IMR-90 (cell line): Measurements from ENCODE around the gene CLASP1. TPM values are rescaled to one million over a fixed set of nuclear protein-coding genes. Genes with fewer than 3 reads are reported as not detected.
A peak's percentile ranks its signal among the peaks of the same experiment; 100 is the strongest.

Experiments
- ATAC-seq: fragments of 200-7000 bp; cut with Tn5 transposase; 2 replicates; pipeline ENCODE4 v1.9.1; 2020; ENCODE audit warnings: low read depth, mild to moderate bottlenecking, moderate library complexity
- BruUV-seq: library from RNA; stranded (reverse); fragments of 400-500 nt; replicated peaks from 2 replicates; lab custom pipeline; 2021; lab: Mats Ljungman, UMichigan
- CTCF ChIA-PET: fragments of 300-600 bp; formaldehyde crosslinking; extraction: SDS; loops from one replicate; lab custom pipeline; 2021; ENCODE audit warnings: antibody characterized with exemption; lab: Yijun Ruan, JAX
- POLR2A ChIA-PET: fragments of 300-600 bp; sonication (Branson Sonifier 250); formaldehyde crosslinking; loops from one replicate; lab custom pipeline; 2022; ENCODE audit warnings: antibody characterized with exemption; ENCODE audit not compliant: unreplicated experiment; lab: Charles Lee
- DNase-seq: peaks from one replicate; pipeline ENCODE4 v3.0.0; 2013
- H2AFZ ChIP-seq: replicated peaks from 2 replicates; pipeline ENCODE3; 2013; ENCODE audit warnings: low read length, mild to moderate bottlenecking; ENCODE audit not compliant: poor library complexity
- H2AK5ac ChIP-seq: 2 replicates; pipeline ENCODE4 v1.6.1; 2013; ENCODE audit warnings: low read depth, low read length, inconsistent platforms
- H2AK9ac ChIP-seq: replicated peaks from 2 replicates; pipeline ENCODE3; 2013; ENCODE audit warnings: mild to moderate bottlenecking, low read depth, low read length, moderate library complexity; ENCODE audit not compliant: poor library complexity
- H2BK120ac ChIP-seq: 2 replicates; pipeline ENCODE4 v1.6.1; 2013; ENCODE audit warnings: low read depth, low read length, inconsistent platforms
- H2BK15ac ChIP-seq: 3 replicates; pipeline ENCODE4 v1.6.1; 2013; ENCODE audit warnings: low read depth, low read length, inconsistent platforms
- H2BK20ac ChIP-seq: 2 replicates; pipeline ENCODE4 v1.6.1; 2013; ENCODE audit warnings: low read depth, mild to moderate bottlenecking, inconsistent platforms, low read length, moderate library complexity
- H2BK5ac ChIP-seq: 2 replicates; pipeline ENCODE4 v1.6.1; 2013; ENCODE audit warnings: mild to moderate bottlenecking, low read depth, low read length, inconsistent platforms; ENCODE audit not compliant: poor library complexity, severe bottlenecking
- H3K14ac ChIP-seq: replicated peaks from 2 replicates; pipeline ENCODE4 v1.6.1; 2013; ENCODE audit warnings: low read depth, low read length, inconsistent platforms
- H3K18ac ChIP-seq: 2 replicates; pipeline ENCODE4 v1.6.1; 2013; ENCODE audit warnings: low read depth, low read length, control low read depth
- H3K23ac ChIP-seq: 2 replicates; pipeline ENCODE4 v1.6.1; 2013; ENCODE audit warnings: low read depth, low read length, inconsistent platforms
- H3K27ac ChIP-seq: 2 replicates; pipeline ENCODE4 v1.5.1; 2013; ENCODE audit warnings: mild to moderate bottlenecking, control low read depth, low read length; ENCODE audit not compliant: insufficient read depth
- H3K27me3 ChIP-seq: 2 replicates; pipeline ENCODE4 v1.6.1; 2013; ENCODE audit warnings: low read length; ENCODE audit not compliant: control insufficient read depth, insufficient read depth
- H3K36me3 ChIP-seq: 2 replicates; pipeline ENCODE4 v1.6.1; 2013; ENCODE audit warnings: low read length, mixed read lengths; ENCODE audit not compliant: control insufficient read depth, insufficient read depth
- H3K4ac ChIP-seq: 2 replicates; pipeline ENCODE4 v1.6.1; 2013; ENCODE audit warnings: low read depth, low read length, inconsistent platforms
- H3K4me1 ChIP-seq: 2 replicates; pipeline ENCODE4 v1.6.1; 2013; ENCODE audit warnings: low read length, mixed read lengths; ENCODE audit not compliant: control insufficient read depth, insufficient read depth
- H3K4me2 ChIP-seq: 2 replicates; pipeline ENCODE4 v1.6.1; 2013; ENCODE audit warnings: low read depth, mild to moderate bottlenecking, control low read depth, low read length, moderate library complexity
- H3K4me3 ChIP-seq: 2 replicates; pipeline ENCODE4 v1.5.1; 2013; ENCODE audit warnings: low read depth, mild to moderate bottlenecking, control low read depth, low read length, moderate library complexity; ENCODE audit not compliant: insufficient read depth
- H3K56ac ChIP-seq: 2 replicates; pipeline ENCODE4 v1.6.1; 2013; ENCODE audit warnings: low read length, inconsistent platforms; ENCODE audit not compliant: insufficient read depth; ENCODE audit errors: extremely low read depth
- H3K79me1 ChIP-seq, 2 experiments: 2 replicates each; pipeline ENCODE4 v1.6.1; 2013; ENCODE audit warnings: low read length in 2 of 2, inconsistent platforms in 1 of 2, low read depth in 1 of 2
- H3K9ac ChIP-seq: 2 replicates; pipeline ENCODE4 v1.6.1; 2013; ENCODE audit warnings: low read depth, low read length, control low read depth
- H3K9me1 ChIP-seq: 2 replicates; pipeline ENCODE4 v1.6.1; 2013; ENCODE audit warnings: low read length, inconsistent platforms; ENCODE audit not compliant: insufficient read depth
- H3K9me3 ChIP-seq: 2 replicates; pipeline ENCODE4 v1.6.1; 2013; ENCODE audit warnings: low read length; ENCODE audit not compliant: control insufficient read depth, insufficient read depth
- H4K20me1 ChIP-seq: 2 replicates; pipeline ENCODE4 v1.6.1; 2013; ENCODE audit warnings: low read length, inconsistent platforms; ENCODE audit not compliant: insufficient read depth
- H4K5ac ChIP-seq: 2 replicates; pipeline ENCODE4 v1.6.1; 2013; ENCODE audit warnings: mild to moderate bottlenecking, low read depth, low read length, control low read depth
- H4K8ac ChIP-seq, 2 experiments: 2 replicates each; pipeline ENCODE4 v1.6.1; 2013; ENCODE audit warnings: low read depth in 2 of 2, low read length in 2 of 2, control low read depth in 1 of 2, inconsistent platforms in 1 of 2
- H4K91ac ChIP-seq: 2 replicates; pipeline ENCODE4 v1.6.1; 2013; ENCODE audit warnings: low read depth, low read length, inconsistent platforms; ENCODE audit not compliant: insufficient read depth
- BHLHE40 ChIP-seq: fragments of 150-350 bp; IDR thresholded peaks from 2 replicates; pipeline ENCODE4 v1.6.1; 2016; ENCODE audit warnings: mild to moderate bottlenecking, low read depth, low read length
- CEBPB ChIP-seq: IDR thresholded peaks from 2 replicates; pipeline ENCODE4 v1.6.1; 2012; ENCODE audit warnings: low read depth, low read length, improper control_type of control experiment
- CHD1 ChIP-seq: IDR thresholded peaks from 2 replicates; pipeline ENCODE4 v1.6.1; 2012; ENCODE audit warnings: low read depth, low read length, improper control_type of control experiment
- ELK1 ChIP-seq: fragments of 150-350 bp; IDR thresholded peaks from 2 replicates; pipeline ENCODE4 v1.6.1; 2016; ENCODE audit warnings: low read depth, mild to moderate bottlenecking, low read length, moderate library complexity, borderline replicate concordance
- FOS ChIP-seq: fragments of 150-350 bp; IDR thresholded peaks from 2 replicates; pipeline ENCODE4 v1.6.1; 2016; ENCODE audit warnings: low read depth, low read length
- MAFK ChIP-seq: IDR thresholded peaks from 2 replicates; pipeline ENCODE4 v1.6.1; 2012; ENCODE audit warnings: low read depth, low read length, improper control_type of control experiment
- MAZ ChIP-seq: IDR thresholded peaks from 2 replicates; pipeline ENCODE4 v1.6.1; 2012; ENCODE audit warnings: low read depth, mild to moderate bottlenecking, low read length, improper control_type of control experiment, moderate library complexity, borderline replicate concordance
- MXI1 ChIP-seq: IDR thresholded peaks from 2 replicates; pipeline ENCODE4 v1.6.1; 2012; ENCODE audit warnings: low read depth, mild to moderate bottlenecking, low read length, moderate library complexity, borderline replicate concordance
- NFE2L2 ChIP-seq: fragments of 150-350 bp; IDR thresholded peaks from 2 replicates; pipeline ENCODE4 v1.6.1; 2016; ENCODE audit warnings: low read depth, mild to moderate bottlenecking, low read length
- RAD21 ChIP-seq: IDR thresholded peaks from 2 replicates; pipeline ENCODE4 v1.6.1; 2012; ENCODE audit warnings: low read length, improper control_type of control experiment
- RCOR1 ChIP-seq: IDR thresholded peaks from 2 replicates; pipeline ENCODE4 v1.6.1; 2012; ENCODE audit warnings: mild to moderate bottlenecking, low read length, improper control_type of control experiment; ENCODE audit not compliant: insufficient replicate concordance
- RFX5 ChIP-seq: IDR thresholded peaks from 2 replicates; pipeline ENCODE4 v1.8.0; 2012; ENCODE audit warnings: low read depth, mild to moderate bottlenecking, low read length, moderate library complexity
- WGBS, 2 experiments: methylation state at CpG; one replicate each; pipeline versions ENCODE4 v1.1.5 to v1.1.7; 2013; ENCODE audit warnings: missing lambda C conversion rate in 2 of 2; ENCODE audit not compliant: insufficient read length in 1 of 2; ENCODE audit errors: extremely low coverage in 2 of 2; 5-methylcytosine and 5-hydroxymethylcytosine counted together
- dilution Hi-C: fragments of 300-500 bp; cut with HindIII; formaldehyde crosslinking; loops from one replicate; pipeline ENCODE4 v1.14.3; 2018; ENCODE audit warnings: low sequenced_read_pairs; ENCODE audit not compliant: unreplicated experiment
- in situ Hi-C: fragments of 300-500 bp; cut with MboI; formaldehyde crosslinking; loops from 3 replicates; pipeline ENCODE4 v1.14.3; 2019; ENCODE audit warnings: low sequenced_read_pairs, inconsistent platforms, mixed read lengths
- intact Hi-C: fragments of 100-400 bp; cut with micrococcal nuclease; formaldehyde crosslinking; loops from 2 replicates; pipeline ENCODE4 v1.10.0; 2022
- polyA plus RNA-seq, 3 experiments: library from polyadenylated mRNA; depleted of rRNA; stranded (reverse); fragments of >200 nt; gene quantifications; 2 replicates each; pipeline ENCODE4 v1.2.3, GENCODE V29; 2012; ENCODE audit warnings: low replicate concordance in 1 of 3
- total RNA-seq: library from RNA; depleted of rRNA; stranded (reverse); fragments of >200 nt; gene quantifications from 2 replicates; pipeline ENCODE4 v1.2.3, GENCODE V29; 2012
- TF ChIP-seq, protein P1 (sequence below): conservative IDR thresholded peaks from 2 replicates; pipeline ENCODE4 v1.5.1; 2012; ENCODE audit warnings: mild to moderate bottlenecking, low read depth, low read length, improper control_type of control experiment

The CLASP1 gene
- total and polyA plus RNA-seq, 2 of the 4 experiments (the other 2 are of a cell fraction), result 12.3 to 33.7 TPM

- H2BK5ac ChIP-seq, result no peak overlapping the region
- ATAC-seq (no peak), DNase-seq (no peak)
- intact Hi-C loops (no loop called here), in situ Hi-C loops (no loop called here), dilution Hi-C loops (no loop called here)
- TF ChIP-seq NFE2L2 (no peak), CEBPB (no peak), ELK1 (no peak), FOS (no peak), RAD21 (no peak), BHLHE40 (no peak), MXI1 (no peak), CHD1 (no peak), RFX5 (no peak), MAZ (no peak), RCOR1 (no peak), MAFK (no peak)
- TF ChIP-seq, protein P1, sequence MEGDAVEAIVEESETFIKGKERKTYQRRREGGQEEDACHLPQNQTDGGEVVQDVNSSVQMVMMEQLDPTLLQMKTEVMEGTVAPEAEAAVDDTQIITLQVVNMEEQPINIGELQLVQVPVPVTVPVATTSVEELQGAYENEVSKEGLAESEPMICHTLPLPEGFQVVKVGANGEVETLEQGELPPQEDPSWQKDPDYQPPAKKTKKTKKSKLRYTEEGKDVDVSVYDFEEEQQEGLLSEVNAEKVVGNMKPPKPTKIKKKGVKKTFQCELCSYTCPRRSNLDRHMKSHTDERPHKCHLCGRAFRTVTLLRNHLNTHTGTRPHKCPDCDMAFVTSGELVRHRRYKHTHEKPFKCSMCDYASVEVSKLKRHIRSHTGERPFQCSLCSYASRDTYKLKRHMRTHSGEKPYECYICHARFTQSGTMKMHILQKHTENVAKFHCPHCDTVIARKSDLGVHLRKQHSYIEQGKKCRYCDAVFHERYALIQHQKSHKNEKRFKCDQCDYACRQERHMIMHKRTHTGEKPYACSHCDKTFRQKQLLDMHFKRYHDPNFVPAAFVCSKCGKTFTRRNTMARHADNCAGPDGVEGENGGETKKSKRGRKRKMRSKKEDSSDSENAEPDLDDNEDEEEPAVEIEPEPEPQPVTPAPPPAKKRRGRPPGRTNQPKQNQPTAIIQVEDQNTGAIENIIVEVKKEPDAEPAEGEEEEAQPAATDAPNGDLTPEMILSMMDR, result no peak
- no peak overlapping the region for H3K4ac ChIP-seq
- H3K4me2 ChIP-seq, result no peak overlapping the region
- BruUV-seq, result no TSS peak
- H3K56ac ChIP-seq, result no peak overlapping the region
- peaks cover 19% of the 10 kb centered on the region for H3K9me1 ChIP-seq
- H2AK5ac ChIP-seq, result no peak overlapping the region
- H4K8ac ChIP-seq, result no peak overlapping the region
- ChIA-PET POLR2A (no interaction called here), CTCF (no interaction called here)
- H2AFZ ChIP-seq, result no peak overlapping the region
- no peak overlapping the region for H3K4me3 ChIP-seq
- peaks cover 3% of the 10 kb centered on the region for H4K20me1 ChIP-seq
- H3K9ac ChIP-seq, result no peak overlapping the region
- no peaks in the 10 kb centered on the region for H3K9me3 ChIP-seq
- no peak overlapping the region for H3K14ac ChIP-seq
- H2BK120ac ChIP-seq, result no peak overlapping the region; the same call in 1 of the 2 replicates
- no peak overlapping the region for H4K5ac ChIP-seq
- H2BK15ac ChIP-seq, result no peak overlapping the region
- H3K36me3 ChIP-seq, result peaks cover 27% of the 10 kb centered on the region
- H3K27ac ChIP-seq, result no peak overlapping the region
- peaks cover 4 to 25% of the 10 kb centered on the region in 2 experiments for H3K79me1 ChIP-seq
- H3K23ac ChIP-seq, result peak overlapping the region; percentile 24; the same call in 1 of the 2 replicates
- no peak overlapping the region for H4K91ac ChIP-seq
- H2BK20ac ChIP-seq, result no peak overlapping the region
- WGBS, 2 experiments, result no CpG with 5 or more reads among the region's 5 CpGs
- no peak overlapping the region for H3K18ac ChIP-seq
- no peak overlapping the region for H2AK9ac ChIP-seq
- H3K4me1 ChIP-seq, result peaks cover 8% of the 10 kb centered on the region
- H3K27me3 ChIP-seq, result no peaks in the 10 kb centered on the region
Measured at GRCh38 chr2:121377646-121378045, 271.6 kb downstream of the CLASP1 start.
